Left lung (tissue), 10 donors: ENCODE results near the gene TRIM28. TPM values are rescaled to one million over a fixed set of nuclear protein-coding genes. Genes with fewer than 3 reads are reported as not detected.

Experiments used
- ATAC-seq: fragments of 200-7000 bp; cut with Tn5 transposase; one replicate; pipeline ENCODE4 v1.9.1; 2020; ENCODE audit warnings: moderate library complexity
- DNase-seq, 4 donors: peaks; one replicate each; pipeline ENCODE4 v3.0.0-alpha.2; 2013 to 2020
- H3K27ac ChIP-seq, 2 donors: fragments of 200-600 bp; sonication (generic) in 1 of 2; one replicate each; pipeline versions ENCODE4 v1.5.0 to v1.8.0; 2020 to 2021
- H3K27me3 ChIP-seq, 2 donors: fragments of 200-600 bp; sonication (generic) in 1 of 2; one replicate each; pipeline versions ENCODE4 v1.5.0 to v1.8.0; 2020 to 2021
- H3K36me3 ChIP-seq, 2 donors: fragments of 200-600 bp; sonication (generic) in 1 of 2; one replicate each; pipeline versions ENCODE4 v1.5.0 to v1.8.0; 2020 to 2021
- H3K4me1 ChIP-seq, 2 donors: fragments of 200-600 bp; one replicate each; pipeline ENCODE4 v1.8.0; 2021
- H3K4me3 ChIP-seq, 2 donors: fragments of 200-600 bp; sonication (generic) in 1 of 2; one replicate each; pipeline versions ENCODE4 v1.5.0 to v1.8.0; 2020 to 2021; ENCODE audit warnings: mild to moderate bottlenecking in 1 of 2
- H3K9me3 ChIP-seq, 2 donors: fragments of 200-600 bp; sonication (generic) in 1 of 2; one replicate each; pipeline versions ENCODE4 v1.5.0 to v1.8.0; 2020 to 2021
- CTCF ChIP-seq, 2 donors: fragments of 200-600 bp; sonication (generic) in 1 of 2; IDR thresholded peaks; one replicate each; pipeline versions ENCODE4 v1.5.0 to v1.8.0; 2021; ENCODE audit warnings: antibody characterized with exemption in 2 of 2
- intact Hi-C, 2 donors: fragments of 100-400 bp; cut with DNase I; formaldehyde crosslinking; loops; one replicate each; pipeline versions ENCODE4 v1.11.2 to v1.14.2; 2022
- polyA plus RNA-seq, 6 donors: library from polyadenylated mRNA; unstranded; fragments of 120-200 nt; gene quantifications; one replicate each; pipeline ENCODE4 v1.2.1, GENCODE V29; 2013; ENCODE audit not compliant: insufficient read length in 6 of 6
- total RNA-seq, 2 donors: library from RNA; stranded (reverse); fragmentation: NEBNext Ultra II Directional; extraction: Animal tissue kit (Norgen Biotek cat#: 25700); gene quantifications; one replicate each; pipeline ENCODE4 v1.2.1, GENCODE V29; 2021
- donor health status: DM: no; HTN: yes; CAD: no.
- donor health status: DM: no; HTN: no; CAD: no.

TRIM28 gene
- total and polyA plus RNA-seq, 8 donors = 231 to 689 (median 613) TPM

GRCh38 chr19:58550362-58551122, 6.7 kb downstream of the TRIM28 start:
- ATAC-seq = no peak

GRCh38 chr19:58551123-58551497, 7.2 kb downstream of the TRIM28 start:
- peaks cover 0 to 83% of the 10 kb centered on the region in 2 donors for H3K36me3 ChIP-seq
- intact Hi-C loops = no loop called here

More at GRCh38 chr19:58550362-58551122, 6.7 kb downstream of the TRIM28 start:
- Histone ChIP-seq H3K4me1 (peaks cover 27 to 44% of the 10 kb centered on the region in 2 donors), H3K36me3 (peaks cover 0 to 79% of the 10 kb centered on the region in 2 donors), H3K4me3 (no peak overlapping the region), H3K27ac (no peak overlapping the region), H3K9me3 (no peaks in the 10 kb centered on the region), H3K27me3 (no peaks in the 10 kb centered on the region)
- intact Hi-C loops = no loop called here
- TF ChIP-seq CTCF (IDR thresholded peaks at IDR 0.05) = no peak
- no peak for DNase-seq

GRCh38 chr19:58551577-58552471, 8.0 kb downstream of the TRIM28 start:
- no peak for TF ChIP-seq CTCF (IDR thresholded peaks at IDR 0.05)
- ATAC-seq = no peak

More at GRCh38 chr19:58551123-58551497, 7.2 kb downstream of the TRIM28 start:
- no peak for DNase-seq
- H3K27ac ChIP-seq = no peak overlapping the region
- TF ChIP-seq CTCF (IDR thresholded peaks at IDR 0.05) = no peak
- no peaks in the 10 kb centered on the region for H3K27me3 ChIP-seq
- peaks cover 23 to 44% of the 10 kb centered on the region in 2 donors for H3K4me1 ChIP-seq
- no peaks in the 10 kb centered on the region for H3K9me3 ChIP-seq
- H3K4me3 ChIP-seq = no peak overlapping the region
- no peak for ATAC-seq

GRCh38 chr19:58552655-58553054, 8.8 kb downstream of the TRIM28 start:
- peaks cover 0 to 82% of the 10 kb centered on the region in 2 donors for H3K36me3 ChIP-seq

More at GRCh38 chr19:58551577-58552471, 8.0 kb downstream of the TRIM28 start:
- intact Hi-C loops = no loop called here
- Histone ChIP-seq H3K4me1 (peaks cover 18 to 44% of the 10 kb centered on the region in 2 donors), H3K9me3 (no peaks in the 10 kb centered on the region), H3K27ac (no peak overlapping the region), H3K36me3 (peaks cover 0 to 84% of the 10 kb centered on the region in 2 donors), H3K27me3 (no peaks in the 10 kb centered on the region), H3K4me3 (no peak overlapping the region)
- no peak for DNase-seq

More at GRCh38 chr19:58552655-58553054, 8.8 kb downstream of the TRIM28 start:
- Histone ChIP-seq H3K27me3 (no peaks in the 10 kb centered on the region), H3K4me1 (peaks cover 24 to 43% of the 10 kb centered on the region in 2 donors), H3K4me3 (no peak overlapping the region), H3K27ac (no peak overlapping the region), H3K9me3 (no peaks in the 10 kb centered on the region)
- TF ChIP-seq CTCF (IDR thresholded peaks at IDR 0.05) = no peak
- intact Hi-C loops = no loop called here
- no peak for ATAC-seq
- no peak for DNase-seq
